ENCODE measurements around the gene GEMIN2. TPM values are rescaled to one million over a fixed set of nuclear protein-coding genes. Genes with fewer than 3 reads are reported as not detected.

Gene GEMIN2
- total and polyA plus RNA-seq, 2 donors (not counting 3 experiments of a cell fraction or from before 2014, with no cell fraction given) = 14.3 to 19.5 TPM

DNA sequence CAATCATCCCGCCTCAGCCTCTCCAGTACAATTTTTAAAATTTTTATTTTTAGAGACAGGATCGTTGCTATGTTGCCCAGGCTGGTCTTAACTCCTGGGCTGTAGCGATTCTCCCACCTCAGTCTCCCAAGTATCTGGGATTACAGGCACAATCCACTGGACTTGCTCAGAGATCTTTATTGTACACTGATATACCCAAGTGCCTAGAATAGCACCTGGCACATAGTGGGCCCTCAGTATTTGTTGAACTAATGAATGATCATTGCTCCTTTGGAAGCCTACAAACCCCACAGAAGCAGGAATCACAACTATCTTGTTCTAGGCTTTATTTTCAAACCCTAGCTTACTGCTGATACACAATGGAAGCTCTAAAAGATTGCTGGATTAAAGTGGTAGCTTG, 59.1 kb downstream of the GEMIN2 start:
- dilution Hi-C loops (cut with MboI; ENCODE audit: extremely low pct_ligation_motif_present, low sequenced_read_pairs) (no loop called here), intact Hi-C loops (cut with micrococcal nuclease) (loop anchor here (5.0 kb wide), 1 partner anchor 194 kb away; no protein-coding TSS in a partner anchor)
- peaks cover 41% of the 10 kb centered on the region for H3K4me1 ChIP-seq (ENCODE audit: control insufficient read depth, extremely low read depth, insufficient read depth, low read length)
- BruUV-seq (replicated peaks) = no TSS peak
- no peak overlapping the region for H3K4me3 ChIP-seq (replicated peaks in 1 of 3; ENCODE audit: insufficient read depth in 1 of 3, low read depth in 1 of 3, low read length in 3 of 3)
- no peaks in the 10 kb centered on the region for H4K20me1 ChIP-seq (replicated peaks; ENCODE audit: control insufficient read depth, extremely low read depth, insufficient read depth, low read length)
- H3K27me3 ChIP-seq (ENCODE audit: control insufficient read depth in 2 of 2, insufficient read depth in 2 of 2, low read length in 2 of 2) = no peaks in the 10 kb centered on the region
- no peak overlapping the region for H3K27ac ChIP-seq (ENCODE audit: insufficient read depth, low read depth, low read length)
- peaks cover 48% of the 10 kb centered on the region for H3K79me2 ChIP-seq (ENCODE audit: control insufficient read depth, insufficient read depth, low read length)
- H3K9ac ChIP-seq (replicated peaks; ENCODE audit: extremely low read depth, insufficient read depth, low read length) = no peak overlapping the region
- ChIA-PET POLR2A (interaction anchor here (0.8 to 1.5 kb wide), 2 partner anchors 9 to 70 kb away, joined by 3 to 4 read pairs; partner anchors contain the start of gene SEC23A), CTCF (interaction anchor here (0.7 kb wide), 1 partner anchor 253 kb away, joined by 4 read pairs; no protein-coding TSS in a partner anchor)
- no peak for FAIRE-seq
- TF ChIP-seq POLR2A (IDR thresholded peaks at IDR 0.05; ENCODE audit: low read depth, low read length) (no peak), JUN (IDR thresholded peaks at IDR 0.05; ENCODE audit: borderline replicate concordance, insufficient read depth, insufficient read length, low read depth) (no peak), EZH2 (IDR thresholded peaks at IDR 0.05; ENCODE audit: borderline replicate concordance, low read depth, low read length, severe bottlenecking) (no peak), FOS (IDR thresholded peaks at IDR 0.05; ENCODE audit: borderline replicate concordance, insufficient read depth, low read length) (no peak), MYC (IDR thresholded peaks at IDR 0.05; ENCODE audit: low read depth, low read length) (no peak), POLR2AphosphoS5 (IDR thresholded peaks at IDR 0.05; ENCODE audit: insufficient read depth, low read depth, low read length) (no peak)
- TF ChIP-seq, protein P1, sequence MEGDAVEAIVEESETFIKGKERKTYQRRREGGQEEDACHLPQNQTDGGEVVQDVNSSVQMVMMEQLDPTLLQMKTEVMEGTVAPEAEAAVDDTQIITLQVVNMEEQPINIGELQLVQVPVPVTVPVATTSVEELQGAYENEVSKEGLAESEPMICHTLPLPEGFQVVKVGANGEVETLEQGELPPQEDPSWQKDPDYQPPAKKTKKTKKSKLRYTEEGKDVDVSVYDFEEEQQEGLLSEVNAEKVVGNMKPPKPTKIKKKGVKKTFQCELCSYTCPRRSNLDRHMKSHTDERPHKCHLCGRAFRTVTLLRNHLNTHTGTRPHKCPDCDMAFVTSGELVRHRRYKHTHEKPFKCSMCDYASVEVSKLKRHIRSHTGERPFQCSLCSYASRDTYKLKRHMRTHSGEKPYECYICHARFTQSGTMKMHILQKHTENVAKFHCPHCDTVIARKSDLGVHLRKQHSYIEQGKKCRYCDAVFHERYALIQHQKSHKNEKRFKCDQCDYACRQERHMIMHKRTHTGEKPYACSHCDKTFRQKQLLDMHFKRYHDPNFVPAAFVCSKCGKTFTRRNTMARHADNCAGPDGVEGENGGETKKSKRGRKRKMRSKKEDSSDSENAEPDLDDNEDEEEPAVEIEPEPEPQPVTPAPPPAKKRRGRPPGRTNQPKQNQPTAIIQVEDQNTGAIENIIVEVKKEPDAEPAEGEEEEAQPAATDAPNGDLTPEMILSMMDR (IDR thresholded peaks at IDR 0.05; ENCODE audit: extremely low read depth in 1 of 2, insufficient read depth in 1 of 2, low read depth in 1 of 2, low read length in 2 of 2) = no peak
- no peaks in the 10 kb centered on the region for H3K9me1 ChIP-seq (replicated peaks; ENCODE audit: control insufficient read depth, extremely low read depth, insufficient read depth, low read length)
- peaks cover 10 to 17% of the 10 kb centered on the region in 2 experiments for H3K36me3 ChIP-seq (ENCODE audit: control insufficient read depth in 2 of 2, extremely low read depth in 1 of 2, insufficient read depth in 2 of 2, low read length in 2 of 2)
- DNase-seq (ENCODE audit: low read depth, low spot score) = no peak
- H2AFZ ChIP-seq (ENCODE audit: low read depth, low read length) = no peak overlapping the region
- H3K9me3 ChIP-seq (replicated peaks; ENCODE audit: control insufficient read depth, insufficient read depth, low read length) = no peaks in the 10 kb centered on the region
- no peak overlapping the region for H3K4me2 ChIP-seq (ENCODE audit: insufficient read depth, low read length)

All from endothelial cell of umbilical vein (primary cell).